GM12875 (cell line): Measurements from ENCODE around the gene MTHFD1L.

Experiments
- H3K4me3 ChIP-seq: one replicate; pipeline ENCODE4 v1.5.1; 2011; ENCODE audit warnings: low read depth, low read length, control low read depth
- TF ChIP-seq, protein P1 (sequence below): IDR thresholded peaks from 2 replicates; pipeline ENCODE4 v1.5.1; 2011; ENCODE audit warnings: low read depth, mild to moderate bottlenecking, control low read depth, inconsistent platforms, low read length, moderate library complexity, borderline replicate concordance; ENCODE audit not compliant: insufficient read depth

The MTHFD1L gene

GRCh38 chr6:151060096-151060765, 194.7 kb downstream of the MTHFD1L start:
- TF ChIP-seq, protein P1, sequence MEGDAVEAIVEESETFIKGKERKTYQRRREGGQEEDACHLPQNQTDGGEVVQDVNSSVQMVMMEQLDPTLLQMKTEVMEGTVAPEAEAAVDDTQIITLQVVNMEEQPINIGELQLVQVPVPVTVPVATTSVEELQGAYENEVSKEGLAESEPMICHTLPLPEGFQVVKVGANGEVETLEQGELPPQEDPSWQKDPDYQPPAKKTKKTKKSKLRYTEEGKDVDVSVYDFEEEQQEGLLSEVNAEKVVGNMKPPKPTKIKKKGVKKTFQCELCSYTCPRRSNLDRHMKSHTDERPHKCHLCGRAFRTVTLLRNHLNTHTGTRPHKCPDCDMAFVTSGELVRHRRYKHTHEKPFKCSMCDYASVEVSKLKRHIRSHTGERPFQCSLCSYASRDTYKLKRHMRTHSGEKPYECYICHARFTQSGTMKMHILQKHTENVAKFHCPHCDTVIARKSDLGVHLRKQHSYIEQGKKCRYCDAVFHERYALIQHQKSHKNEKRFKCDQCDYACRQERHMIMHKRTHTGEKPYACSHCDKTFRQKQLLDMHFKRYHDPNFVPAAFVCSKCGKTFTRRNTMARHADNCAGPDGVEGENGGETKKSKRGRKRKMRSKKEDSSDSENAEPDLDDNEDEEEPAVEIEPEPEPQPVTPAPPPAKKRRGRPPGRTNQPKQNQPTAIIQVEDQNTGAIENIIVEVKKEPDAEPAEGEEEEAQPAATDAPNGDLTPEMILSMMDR = no peak
- no peak overlapping the region for H3K4me3 ChIP-seq

DNA sequence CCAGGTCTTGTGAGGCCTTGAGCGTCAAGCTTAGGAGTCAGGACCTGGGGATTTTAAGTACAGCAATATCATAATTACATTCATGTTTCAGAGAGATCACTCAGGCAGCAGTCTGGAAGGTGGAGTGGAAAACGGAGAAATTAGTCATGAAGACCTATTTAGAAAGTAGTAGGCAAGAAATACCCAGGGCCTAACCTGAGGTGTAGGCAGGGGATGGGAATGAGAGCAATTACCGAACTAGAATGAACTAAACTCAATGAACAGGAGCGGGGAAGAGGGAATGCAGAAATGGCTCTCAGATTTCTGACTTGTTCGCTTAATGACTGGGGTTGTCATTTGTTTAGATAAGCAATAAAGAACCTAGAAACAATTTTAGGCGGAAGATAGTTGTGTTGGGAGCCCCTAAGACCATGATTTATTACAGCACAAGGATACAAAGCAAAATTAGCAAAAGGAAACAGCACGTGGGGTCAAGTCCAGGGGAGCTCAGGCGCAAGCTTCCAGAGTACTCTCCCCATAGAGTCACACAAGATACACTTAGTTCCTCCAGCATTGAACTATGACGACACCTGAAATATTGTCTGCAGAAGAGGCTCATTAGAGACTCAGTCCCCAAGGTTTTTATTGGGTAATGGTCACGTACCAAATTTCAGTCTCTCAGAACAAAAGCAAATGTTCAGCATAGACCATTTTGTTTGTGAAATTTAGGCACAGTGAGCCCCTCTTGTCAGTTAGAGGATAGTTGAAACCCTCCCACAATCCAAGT, 195.4 kb downstream of the MTHFD1L start:
- TF ChIP-seq, protein P1 = no peak
- no peak overlapping the region for H3K4me3 ChIP-seq

GRCh38 chr6:151063352-151063751, 197.8 kb downstream of the MTHFD1L start:
- no peak overlapping the region for H3K4me3 ChIP-seq
- TF ChIP-seq, protein P1 = no peak

GRCh38 chr6:151063842-151064647, 198.5 kb downstream of the MTHFD1L start:
- TF ChIP-seq, protein P1 = no peak
- no peak overlapping the region for H3K4me3 ChIP-seq

DNA sequence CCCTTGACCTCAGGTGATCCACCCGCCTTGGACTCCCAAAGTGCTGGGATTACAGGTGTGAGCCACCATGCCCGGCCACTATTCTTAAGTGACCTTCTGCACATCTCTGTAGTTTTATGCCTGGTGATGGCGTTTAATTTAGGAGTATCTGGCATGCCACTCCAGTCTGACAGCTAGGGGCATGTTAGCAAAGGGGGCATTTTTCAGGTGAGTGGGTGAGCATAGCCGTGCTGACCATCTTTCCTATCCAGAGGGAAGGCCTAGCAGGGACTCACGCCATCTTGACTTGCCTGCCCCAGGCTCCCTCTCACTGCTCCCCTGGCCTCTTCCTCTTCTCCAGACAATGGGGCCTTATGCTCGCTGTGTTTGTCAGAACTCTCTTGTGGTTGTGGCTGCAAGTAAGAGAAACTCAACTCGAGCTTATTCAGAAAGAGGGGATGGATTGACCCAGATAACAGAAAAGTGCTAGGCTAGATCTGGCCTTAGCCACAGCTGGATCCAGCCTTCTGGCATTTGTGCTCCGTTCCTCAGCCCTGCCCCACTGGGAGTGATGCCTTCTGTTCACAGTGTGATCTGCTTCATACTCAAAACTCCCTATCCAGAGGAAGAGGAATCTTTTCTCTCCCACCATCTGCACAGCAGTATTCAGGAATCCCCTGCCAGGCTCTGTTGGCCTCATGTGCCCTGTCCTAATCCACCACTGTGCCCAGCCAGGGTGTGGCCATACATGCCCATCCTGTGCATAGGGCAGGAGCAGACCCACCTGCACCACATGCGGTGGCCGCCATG, 199.7 kb downstream of the MTHFD1L start:
- no peak overlapping the region for H3K4me3 ChIP-seq
- TF ChIP-seq, protein P1 = no peak

DNA sequence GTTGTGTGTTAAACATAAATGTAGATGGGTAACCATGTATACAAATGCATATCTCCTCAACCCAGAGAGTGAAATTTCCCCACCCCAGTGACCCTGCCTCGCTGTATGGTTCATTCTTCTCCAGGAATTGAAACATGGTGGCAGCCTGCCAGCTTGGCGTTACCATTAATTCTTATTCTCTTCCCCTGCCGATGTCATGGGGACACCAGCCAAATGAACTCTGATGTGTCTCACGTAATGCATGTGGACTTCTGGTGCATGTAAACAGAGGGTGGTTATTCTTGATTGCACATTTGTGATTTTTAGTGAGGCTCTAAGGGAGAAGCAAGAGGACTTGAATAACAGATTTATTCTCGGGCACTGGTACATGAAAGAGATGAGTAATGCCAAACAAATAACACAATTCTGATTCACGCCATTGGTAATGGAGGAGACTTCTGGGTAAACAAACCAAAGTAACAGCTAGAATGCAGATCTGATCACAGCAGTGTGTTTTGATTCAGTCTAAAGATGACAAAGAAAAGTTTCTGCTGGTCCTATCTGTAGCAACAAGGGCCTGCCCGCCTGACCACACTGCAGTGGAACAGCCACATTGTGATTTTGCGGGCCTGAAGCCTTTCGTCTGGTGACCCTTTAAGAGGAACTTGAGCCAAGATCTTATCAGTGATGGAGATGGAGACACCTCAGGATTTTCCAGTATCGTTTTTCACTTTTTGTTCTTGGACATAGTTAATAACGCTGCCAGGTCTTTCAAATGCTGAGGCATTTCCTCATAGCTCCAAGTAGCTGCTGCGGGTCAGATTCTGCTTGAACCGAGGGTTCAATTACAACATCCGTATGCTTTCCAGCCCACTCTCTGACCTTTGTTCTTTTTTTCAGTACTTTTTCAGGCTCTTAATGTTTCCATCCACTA, 202.4 kb downstream of the MTHFD1L start:
- TF ChIP-seq, protein P1 = no peak
- H3K4me3 ChIP-seq = no peak overlapping the region
